ENCODE data around the gene SH3BP5. TPM values are rescaled to one million over a fixed set of nuclear protein-coding genes. Genes with fewer than 3 reads are reported as not detected.

Gene SH3BP5
- total and polyA plus RNA-seq, 12 donors: 119 to 1,158 (median 180) TPM

GRCh38 chr3:15295506-15295905, 36.9 kb downstream of the SH3BP5 start:
- 50 to 53% (median 50%) methylated on average over 6 of the region's 6 CpGs for WGBS, 4 donors
- no peaks in the 10 kb centered on the region for H3K27me3 ChIP-seq
- H3K9me3 ChIP-seq (replicated peaks in 1 of 3): no peaks in the 10 kb centered on the region
- no peaks in the 10 kb centered on the region for H3K36me3 ChIP-seq (replicated peaks in 1 of 2)
- intact Hi-C loops (cut with DNase I): no loop called here
- TF ChIP-seq, protein P1, sequence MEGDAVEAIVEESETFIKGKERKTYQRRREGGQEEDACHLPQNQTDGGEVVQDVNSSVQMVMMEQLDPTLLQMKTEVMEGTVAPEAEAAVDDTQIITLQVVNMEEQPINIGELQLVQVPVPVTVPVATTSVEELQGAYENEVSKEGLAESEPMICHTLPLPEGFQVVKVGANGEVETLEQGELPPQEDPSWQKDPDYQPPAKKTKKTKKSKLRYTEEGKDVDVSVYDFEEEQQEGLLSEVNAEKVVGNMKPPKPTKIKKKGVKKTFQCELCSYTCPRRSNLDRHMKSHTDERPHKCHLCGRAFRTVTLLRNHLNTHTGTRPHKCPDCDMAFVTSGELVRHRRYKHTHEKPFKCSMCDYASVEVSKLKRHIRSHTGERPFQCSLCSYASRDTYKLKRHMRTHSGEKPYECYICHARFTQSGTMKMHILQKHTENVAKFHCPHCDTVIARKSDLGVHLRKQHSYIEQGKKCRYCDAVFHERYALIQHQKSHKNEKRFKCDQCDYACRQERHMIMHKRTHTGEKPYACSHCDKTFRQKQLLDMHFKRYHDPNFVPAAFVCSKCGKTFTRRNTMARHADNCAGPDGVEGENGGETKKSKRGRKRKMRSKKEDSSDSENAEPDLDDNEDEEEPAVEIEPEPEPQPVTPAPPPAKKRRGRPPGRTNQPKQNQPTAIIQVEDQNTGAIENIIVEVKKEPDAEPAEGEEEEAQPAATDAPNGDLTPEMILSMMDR (IDR thresholded peaks at IDR 0.05): no peak
- TF ChIP-seq POLR2A (IDR thresholded peaks at IDR 0.05): no peak
- H3K27ac ChIP-seq: peak overlapping the region; percentile 4 to 98 (median 92)
- peak in 3 of 7 donors; percentile 55 to 68 (median 59) for DNase-seq
- no peak overlapping the region for H3K4me3 ChIP-seq
- peaks cover 61 to 99% of the 10 kb centered on the region in 2 donors for H3K4me1 ChIP-seq (replicated peaks in 1 of 2)

DNA sequence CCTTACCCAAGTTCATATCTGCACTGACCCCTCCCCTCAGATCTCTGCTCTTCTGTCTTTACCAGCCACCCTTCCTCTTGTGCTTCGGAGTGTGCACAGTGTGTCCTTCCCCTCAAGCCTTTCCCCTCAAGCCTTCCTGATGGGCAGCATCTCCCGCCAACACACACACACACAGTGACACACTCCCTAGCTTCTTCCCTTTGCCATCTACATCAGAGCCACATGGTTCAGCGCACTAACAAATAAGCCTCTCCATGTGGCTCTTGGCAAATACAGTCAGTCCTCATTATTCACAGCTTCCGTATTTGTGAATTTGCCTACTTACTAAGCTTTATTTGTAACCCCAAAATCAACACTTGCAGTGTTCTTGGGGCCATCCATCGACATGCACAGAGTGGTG, 37.5 kb downstream of the SH3BP5 start:
- Histone ChIP-seq H3K27ac (peak overlapping the region; percentile 4 to 98 (median 92)), H3K9me3 (replicated peaks in 1 of 3) (no peaks in the 10 kb centered on the region), H3K36me3 (replicated peaks in 1 of 2) (no peaks in the 10 kb centered on the region), H3K4me3 (no peak overlapping the region), H3K4me1 (replicated peaks in 1 of 2) (peaks cover 61 to 95% of the 10 kb centered on the region in 2 donors), H3K27me3 (no peaks in the 10 kb centered on the region)
- 72 to 80% (median 77%) methylated on average over 5 of the region's 5 CpGs for WGBS, 4 donors
- intact Hi-C loops (cut with DNase I): no loop called here
- TF ChIP-seq, protein P1 (IDR thresholded peaks at IDR 0.05): no peak
- TF ChIP-seq POLR2A (IDR thresholded peaks at IDR 0.05): no peak
- DNase-seq: peak in 2 of 7 donors; percentile 53 to 70

DNA sequence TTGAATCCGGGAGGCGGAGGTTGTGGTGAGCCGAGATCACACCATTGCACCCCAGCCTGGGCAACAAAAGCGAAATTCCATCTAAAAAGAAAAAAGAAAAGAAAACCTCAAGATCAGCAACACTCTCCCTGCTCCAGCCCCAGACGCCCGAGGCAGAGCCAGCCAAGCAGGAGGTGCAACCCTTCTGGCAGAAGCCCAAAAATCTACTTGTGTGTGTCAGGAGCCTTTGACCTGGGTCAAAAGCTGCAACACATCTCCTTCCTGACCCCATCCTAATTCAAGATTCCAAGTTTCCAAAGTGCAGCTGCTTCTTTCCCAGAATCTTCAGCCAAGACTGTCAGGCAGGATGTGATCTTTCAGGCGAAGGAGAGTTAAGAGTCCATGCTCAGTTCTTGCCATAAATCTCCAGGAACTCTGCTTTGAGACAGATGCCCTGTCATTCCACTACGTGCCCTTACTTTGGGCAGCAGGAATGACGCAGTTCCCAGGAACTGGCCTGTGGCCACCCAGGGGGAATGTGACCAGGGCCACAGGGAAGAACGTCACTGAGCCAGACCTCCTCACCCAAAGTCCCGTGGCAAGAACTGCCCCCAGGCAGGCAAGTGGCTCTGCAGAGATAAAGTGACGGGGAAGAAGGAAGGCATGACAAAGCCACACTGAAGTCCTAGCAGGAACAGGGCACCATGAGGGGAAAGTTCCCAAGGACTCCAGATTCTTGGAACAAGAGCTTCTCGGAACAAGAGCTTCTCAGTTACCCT, 39.4 kb downstream of the SH3BP5 start:
- no peak overlapping the region for H3K4me3 ChIP-seq
- peak overlapping the region; percentile 81 to 98 (median 92) for H3K27ac ChIP-seq
- intact Hi-C loops (cut with DNase I): no loop called here
- TF ChIP-seq, protein P1 (IDR thresholded peaks at IDR 0.05): no peak
- peak in 1 of 2 donors; percentile 63 for TF ChIP-seq POLR2A (IDR thresholded peaks at IDR 0.05)
- 21 to 31% (median 24%) methylated on average over 9 to 13 of the region's 13 CpGs for WGBS, 4 donors
- H3K27me3 ChIP-seq: no peaks in the 10 kb centered on the region
- peaks cover 54 to 95% of the 10 kb centered on the region in 2 donors for H3K4me1 ChIP-seq (replicated peaks in 1 of 2)
- H3K36me3 ChIP-seq (replicated peaks in 1 of 2): no peaks in the 10 kb centered on the region
- DNase-seq: peak; percentile 92 to 98 (median 95)
- no peaks in the 10 kb centered on the region for H3K9me3 ChIP-seq (replicated peaks in 1 of 3)

GRCh38 chr3:15291589-15292541, 40.5 kb downstream of the SH3BP5 start:
- peak overlapping the region; percentile 76 to 98 (median 92) for H3K27ac ChIP-seq
- H3K27me3 ChIP-seq: no peaks in the 10 kb centered on the region
- no peaks in the 10 kb centered on the region for H3K36me3 ChIP-seq (replicated peaks in 1 of 2)
- 34 to 46% (median 37%) methylated on average over 4 to 6 of the region's 6 CpGs for WGBS, 4 donors
- TF ChIP-seq, protein P1 (IDR thresholded peaks at IDR 0.05): no peak
- no peak for TF ChIP-seq POLR2A (IDR thresholded peaks at IDR 0.05)
- intact Hi-C loops (cut with DNase I): no loop called here
- H3K9me3 ChIP-seq (replicated peaks in 1 of 3): no peaks in the 10 kb centered on the region
- no peak overlapping the region for H3K4me3 ChIP-seq
- H3K4me1 ChIP-seq (replicated peaks in 1 of 2): peaks cover 53 to 95% of the 10 kb centered on the region in 2 donors
- DNase-seq: peak in 1 of 7 donors; percentile 27

All from adrenal gland (tissue), 12 donors.